GM12865 (cell line): ENCODE results near the gene LACRT.

ENCODE experiments used
- DNase-seq: peaks from one replicate; pipeline ENCODE4 v3.0.0; 2010; ENCODE audit warnings: low read depth
- H3K4me3 ChIP-seq: 2 replicates; pipeline ENCODE4 v1.5.1; 2011; ENCODE audit warnings: mild to moderate bottlenecking, low read depth, low read length, control low read depth
- TF ChIP-seq, protein P1 (sequence below): IDR thresholded peaks from 2 replicates; pipeline ENCODE4 v1.5.1; 2011; ENCODE audit warnings: low read length, control low read depth, low read depth, inconsistent platforms; ENCODE audit not compliant: insufficient read depth; ENCODE audit errors: missing control alignments

LACRT gene

DNA sequence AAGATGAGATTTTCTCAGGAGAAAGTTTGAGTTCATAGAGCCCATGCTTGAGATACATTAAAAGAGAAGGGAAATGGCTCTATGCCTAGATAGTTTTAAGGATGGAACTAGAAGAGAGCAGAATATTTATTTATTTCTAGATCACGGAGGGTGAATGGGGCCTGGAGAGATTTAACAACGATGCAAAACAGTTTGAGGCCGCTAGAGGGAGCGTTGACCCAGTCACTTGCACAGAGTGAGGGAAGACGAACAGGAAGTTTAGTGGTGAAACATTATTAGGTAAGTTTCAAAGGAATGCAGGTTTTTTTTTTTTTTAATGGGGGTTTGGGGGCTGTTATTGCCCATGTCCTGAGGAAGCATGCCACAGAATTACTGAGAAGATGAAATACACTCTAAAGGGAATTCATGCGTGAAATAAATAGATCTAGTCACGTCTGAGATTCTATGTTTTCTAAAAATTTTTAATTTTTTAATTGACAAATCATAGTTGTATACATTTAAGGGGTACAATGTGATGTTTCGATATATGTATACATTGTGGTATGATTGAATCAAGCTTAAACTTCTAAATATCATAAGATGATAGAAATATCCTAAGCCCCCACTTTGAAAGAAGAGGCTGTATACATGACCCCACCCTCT, 31.4 kb downstream of the LACRT start:
- DNase-seq = peak; percentile 81

DNA sequence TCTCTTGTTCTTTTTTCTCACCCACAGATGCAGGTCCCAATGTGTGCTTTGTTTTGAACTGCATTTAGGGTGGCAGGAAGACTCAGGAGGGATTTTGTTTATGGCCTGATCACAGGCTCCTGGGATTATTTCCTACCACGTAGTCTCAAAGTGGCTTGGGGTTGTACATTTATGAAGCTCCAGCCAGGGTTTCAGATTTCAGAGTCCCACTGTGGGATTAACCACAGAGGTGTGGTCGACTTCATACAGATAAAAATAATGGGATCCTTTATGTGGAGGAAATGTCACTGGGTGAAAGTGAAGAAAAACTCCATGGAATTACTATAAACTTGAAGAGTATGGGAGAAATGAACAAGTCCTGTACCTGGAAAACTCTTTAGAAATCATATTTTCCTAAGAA, 32.0 kb downstream of the LACRT start:
- TF ChIP-seq, protein P1, sequence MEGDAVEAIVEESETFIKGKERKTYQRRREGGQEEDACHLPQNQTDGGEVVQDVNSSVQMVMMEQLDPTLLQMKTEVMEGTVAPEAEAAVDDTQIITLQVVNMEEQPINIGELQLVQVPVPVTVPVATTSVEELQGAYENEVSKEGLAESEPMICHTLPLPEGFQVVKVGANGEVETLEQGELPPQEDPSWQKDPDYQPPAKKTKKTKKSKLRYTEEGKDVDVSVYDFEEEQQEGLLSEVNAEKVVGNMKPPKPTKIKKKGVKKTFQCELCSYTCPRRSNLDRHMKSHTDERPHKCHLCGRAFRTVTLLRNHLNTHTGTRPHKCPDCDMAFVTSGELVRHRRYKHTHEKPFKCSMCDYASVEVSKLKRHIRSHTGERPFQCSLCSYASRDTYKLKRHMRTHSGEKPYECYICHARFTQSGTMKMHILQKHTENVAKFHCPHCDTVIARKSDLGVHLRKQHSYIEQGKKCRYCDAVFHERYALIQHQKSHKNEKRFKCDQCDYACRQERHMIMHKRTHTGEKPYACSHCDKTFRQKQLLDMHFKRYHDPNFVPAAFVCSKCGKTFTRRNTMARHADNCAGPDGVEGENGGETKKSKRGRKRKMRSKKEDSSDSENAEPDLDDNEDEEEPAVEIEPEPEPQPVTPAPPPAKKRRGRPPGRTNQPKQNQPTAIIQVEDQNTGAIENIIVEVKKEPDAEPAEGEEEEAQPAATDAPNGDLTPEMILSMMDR = no peak
- no peak for DNase-seq
- H3K4me3 ChIP-seq = no peak overlapping the region

More for the DNA sequence above, 31.4 kb downstream of the LACRT start:
- TF ChIP-seq, protein P1 = peak; percentile 89
- no peak overlapping the region for H3K4me3 ChIP-seq

DNA sequence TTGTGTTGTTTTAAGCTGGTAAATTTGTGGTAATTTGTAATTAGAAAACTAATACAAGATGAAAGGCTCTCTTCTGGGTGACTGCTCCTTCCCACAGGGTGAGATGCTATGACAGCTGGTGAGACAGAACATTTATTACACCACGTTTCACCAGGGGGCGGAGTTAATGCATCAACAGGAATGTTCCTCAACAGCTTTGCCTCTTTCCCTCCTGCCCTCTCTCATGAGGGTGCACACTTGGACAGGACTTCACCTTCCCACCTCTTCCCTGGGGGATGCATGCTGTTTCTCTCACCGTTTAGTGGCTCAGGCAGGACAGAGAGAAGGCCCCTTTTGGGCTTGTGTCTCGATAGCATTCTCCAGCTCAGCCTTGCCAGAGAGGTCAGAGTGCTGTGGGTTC, 32.9 kb downstream of the LACRT start:
- TF ChIP-seq, protein P1 = no peak
- DNase-seq = no peak
- no peak overlapping the region for H3K4me3 ChIP-seq

DNA sequence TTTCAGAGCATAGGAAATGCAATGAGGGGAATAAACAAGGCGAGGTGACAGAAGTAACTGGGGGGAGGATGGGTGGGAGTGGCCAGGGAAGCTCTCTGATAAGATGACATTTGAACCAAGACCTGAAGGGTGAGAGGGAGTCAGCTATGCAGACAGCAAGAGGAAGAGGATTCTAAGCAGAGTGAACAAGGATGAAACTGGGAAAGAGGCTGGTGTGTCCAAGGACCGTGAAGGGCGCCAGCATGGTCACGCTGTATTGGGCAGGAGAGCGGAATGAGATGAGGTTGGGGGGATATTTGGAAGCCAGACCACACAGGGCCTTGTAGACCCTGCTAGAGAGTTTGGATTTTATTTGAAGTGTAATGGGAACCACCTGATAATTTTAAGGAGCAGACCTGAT, 35.7 kb downstream of the LACRT start:
- no peak overlapping the region for H3K4me3 ChIP-seq
- TF ChIP-seq, protein P1 = no peak
- no peak for DNase-seq

DNA sequence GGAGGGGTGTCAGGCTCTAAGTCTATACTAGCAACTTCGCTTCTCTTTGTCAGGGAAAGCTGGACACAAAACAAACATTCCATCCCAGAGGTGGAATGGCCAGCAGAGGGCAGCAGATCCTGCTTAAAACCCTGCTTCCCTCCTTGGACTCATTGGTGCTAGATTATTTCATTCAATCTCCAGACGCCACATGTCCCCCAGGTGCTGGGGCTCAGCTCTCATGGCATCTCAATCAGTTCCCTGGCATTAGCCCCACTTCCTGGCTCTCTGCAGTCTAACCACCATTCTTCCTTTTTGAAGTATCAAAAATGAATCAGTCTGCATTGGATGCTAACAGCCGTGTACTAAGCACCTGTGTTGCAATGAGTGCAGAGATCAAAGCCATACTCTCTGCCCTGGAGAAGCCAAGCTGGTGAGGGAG, 38.2 kb downstream of the LACRT start:
- peak; percentile 59 for DNase-seq
- no peak overlapping the region for H3K4me3 ChIP-seq
- TF ChIP-seq, protein P1 = peak; percentile 90

DNA sequence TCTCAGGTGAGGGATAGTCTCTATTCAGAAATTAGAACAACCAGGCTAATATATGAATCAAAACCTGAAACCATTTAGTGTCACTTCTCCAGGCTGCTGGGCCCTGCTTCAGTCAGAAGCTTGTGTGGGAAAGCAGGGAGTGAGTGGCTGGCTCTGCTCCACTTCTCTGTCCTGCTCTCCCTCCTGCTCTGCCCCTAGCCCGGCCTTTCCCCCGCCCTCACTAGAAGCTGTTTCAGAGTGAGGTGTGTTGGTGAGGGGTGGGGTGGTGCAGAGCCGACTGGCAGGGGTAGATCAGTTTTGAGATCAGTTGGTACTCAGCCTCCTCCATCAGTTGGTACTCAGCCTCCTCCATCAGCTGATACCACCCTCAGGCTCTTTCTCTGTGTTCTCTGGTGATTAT, 39.2 kb downstream of the LACRT start:
- H3K4me3 ChIP-seq = no peak overlapping the region
- no peak for DNase-seq
- TF ChIP-seq, protein P1 = no peak

DNA sequence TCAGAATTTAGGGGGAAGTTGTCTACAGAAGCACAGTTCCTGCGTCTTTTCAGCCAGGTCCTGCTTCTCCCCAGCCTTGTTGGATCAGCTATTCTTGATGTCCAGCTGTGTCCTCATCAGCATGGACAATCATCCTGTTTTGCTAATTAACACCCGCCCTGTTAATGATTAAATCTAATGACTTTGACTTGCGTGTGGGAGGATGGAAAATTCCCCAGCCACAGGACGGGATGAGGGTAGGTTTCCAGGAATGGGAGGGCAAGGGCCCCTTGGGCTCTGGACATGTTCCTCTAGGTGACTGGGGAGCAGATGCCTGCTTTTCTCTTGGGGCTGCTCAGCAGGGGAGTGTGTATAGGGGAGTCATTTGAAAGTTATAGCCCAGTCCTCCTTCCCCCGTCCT, 41.0 kb downstream of the LACRT start:
- DNase-seq = no peak
- no peak overlapping the region for H3K4me3 ChIP-seq

More for the DNA sequence above, 41.0 kb downstream of the LACRT start:
- TF ChIP-seq, protein P1 = no peak
